ENCODE measurements around the gene ELL.

DNA sequence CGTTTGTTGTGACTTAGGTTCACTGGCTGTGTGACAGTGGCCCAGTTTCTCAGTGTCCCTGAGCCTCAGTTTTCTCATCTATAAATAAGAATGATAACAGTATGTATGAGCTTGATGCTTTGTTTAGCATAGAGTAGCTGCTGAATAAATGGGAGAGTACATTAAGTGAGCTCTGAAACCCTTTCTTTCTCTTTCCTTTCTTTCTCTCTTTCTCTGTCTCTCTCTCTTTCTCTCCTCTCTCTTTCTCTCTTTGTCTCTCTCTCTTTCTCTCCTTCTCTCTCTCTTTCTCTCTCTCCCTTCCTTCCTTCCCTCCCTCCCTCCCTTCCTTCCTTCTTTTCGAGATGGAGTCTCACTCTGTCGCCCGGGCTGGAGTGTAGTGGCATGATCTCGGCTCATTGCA lies 37.8 kb upstream of the ELL start:
- TF ChIP-seq, protein P1, sequence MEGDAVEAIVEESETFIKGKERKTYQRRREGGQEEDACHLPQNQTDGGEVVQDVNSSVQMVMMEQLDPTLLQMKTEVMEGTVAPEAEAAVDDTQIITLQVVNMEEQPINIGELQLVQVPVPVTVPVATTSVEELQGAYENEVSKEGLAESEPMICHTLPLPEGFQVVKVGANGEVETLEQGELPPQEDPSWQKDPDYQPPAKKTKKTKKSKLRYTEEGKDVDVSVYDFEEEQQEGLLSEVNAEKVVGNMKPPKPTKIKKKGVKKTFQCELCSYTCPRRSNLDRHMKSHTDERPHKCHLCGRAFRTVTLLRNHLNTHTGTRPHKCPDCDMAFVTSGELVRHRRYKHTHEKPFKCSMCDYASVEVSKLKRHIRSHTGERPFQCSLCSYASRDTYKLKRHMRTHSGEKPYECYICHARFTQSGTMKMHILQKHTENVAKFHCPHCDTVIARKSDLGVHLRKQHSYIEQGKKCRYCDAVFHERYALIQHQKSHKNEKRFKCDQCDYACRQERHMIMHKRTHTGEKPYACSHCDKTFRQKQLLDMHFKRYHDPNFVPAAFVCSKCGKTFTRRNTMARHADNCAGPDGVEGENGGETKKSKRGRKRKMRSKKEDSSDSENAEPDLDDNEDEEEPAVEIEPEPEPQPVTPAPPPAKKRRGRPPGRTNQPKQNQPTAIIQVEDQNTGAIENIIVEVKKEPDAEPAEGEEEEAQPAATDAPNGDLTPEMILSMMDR (conservative IDR thresholded peaks at IDR 0.05) = no peak
- no peak for TF ChIP-seq EZH2 (IDR thresholded peaks at IDR 0.05; ENCODE audit: low read depth)
